ENCODE data around the gene MSMB. TPM values are rescaled to one million over a fixed set of nuclear protein-coding genes. Genes with fewer than 3 reads are reported as not detected.
A peak's percentile ranks its signal among the peaks of the same experiment; 100 is the strongest.
"Not testable (repeated sequence)": the region's sequence is repeated elsewhere in the genome, so short reads cannot be mapped to it uniquely, and the experiment has no call there.

MSMB gene
- total RNA-seq, 1 experiment from 2014 or later = not detected

DNA sequence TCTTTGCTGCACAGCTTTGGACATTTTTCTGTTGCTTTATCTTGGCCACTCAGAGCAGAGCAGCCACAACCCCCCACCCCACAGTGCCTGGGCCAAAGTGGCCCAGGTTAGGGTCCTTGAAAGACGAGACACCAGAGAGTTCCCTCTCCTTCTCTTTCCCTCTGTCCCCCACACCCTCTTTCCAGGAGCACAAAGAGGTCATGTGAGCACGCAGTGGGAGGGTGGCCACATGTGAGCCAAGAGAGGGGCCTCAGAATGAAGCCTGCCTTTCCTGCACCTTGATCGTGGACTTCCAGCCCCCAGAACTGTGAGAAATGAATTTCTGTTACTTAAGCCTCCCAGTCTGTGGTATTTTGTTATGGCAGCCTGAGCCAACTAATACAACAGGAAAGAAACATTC is 14.6 kb upstream of the MSMB start:
- H3K4me3 Mint-ChIP-seq = no peak overlapping the region
- no peak for DNase-seq (ENCODE audit: low spot score)
- CTCF ChIA-PET = no interaction called here
- peaks cover 14% of the 10 kb centered on the region for H3K9me3 Mint-ChIP-seq
- H3K27ac Mint-ChIP-seq = no peak overlapping the region
- TF ChIP-seq, protein P1, sequence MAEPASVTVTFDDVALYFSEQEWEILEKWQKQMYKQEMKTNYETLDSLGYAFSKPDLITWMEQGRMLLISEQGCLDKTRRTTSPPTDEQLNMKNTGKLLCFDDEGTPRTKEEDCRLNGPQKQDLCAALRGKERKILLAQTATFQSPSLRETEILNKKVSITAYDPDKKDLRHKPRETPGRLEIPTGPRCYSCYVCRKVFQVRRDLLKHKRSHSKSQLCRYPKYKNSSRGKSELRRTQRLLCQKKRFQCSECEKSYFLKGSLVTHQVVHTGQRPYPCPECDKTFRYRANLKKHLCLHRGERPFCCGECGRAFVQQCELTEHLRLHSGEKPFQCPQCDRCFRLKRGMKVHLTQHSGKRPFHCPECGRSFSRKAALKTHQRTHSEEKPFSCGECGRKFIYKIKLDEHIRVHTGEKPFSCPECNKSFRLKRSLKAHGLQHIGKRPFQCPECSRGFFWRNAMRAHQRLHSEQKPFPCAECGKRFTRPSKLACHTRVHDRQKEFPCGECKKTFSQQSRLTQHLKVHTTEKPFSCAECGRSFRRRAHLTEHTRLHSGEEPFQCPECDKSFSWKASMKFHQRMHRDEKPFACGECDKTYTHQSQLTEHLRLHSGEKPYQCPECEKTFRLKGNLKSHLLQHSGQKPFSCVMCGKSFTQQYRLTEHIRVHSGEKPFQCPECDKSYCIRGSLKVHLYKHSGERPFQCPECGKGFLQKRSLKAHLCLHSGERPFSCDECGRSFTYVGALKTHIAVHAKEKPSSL (CRISPR knock-in tag; conservative IDR thresholded peaks at IDR 0.05) = no peak
- TF ChIP-seq, protein P2, sequence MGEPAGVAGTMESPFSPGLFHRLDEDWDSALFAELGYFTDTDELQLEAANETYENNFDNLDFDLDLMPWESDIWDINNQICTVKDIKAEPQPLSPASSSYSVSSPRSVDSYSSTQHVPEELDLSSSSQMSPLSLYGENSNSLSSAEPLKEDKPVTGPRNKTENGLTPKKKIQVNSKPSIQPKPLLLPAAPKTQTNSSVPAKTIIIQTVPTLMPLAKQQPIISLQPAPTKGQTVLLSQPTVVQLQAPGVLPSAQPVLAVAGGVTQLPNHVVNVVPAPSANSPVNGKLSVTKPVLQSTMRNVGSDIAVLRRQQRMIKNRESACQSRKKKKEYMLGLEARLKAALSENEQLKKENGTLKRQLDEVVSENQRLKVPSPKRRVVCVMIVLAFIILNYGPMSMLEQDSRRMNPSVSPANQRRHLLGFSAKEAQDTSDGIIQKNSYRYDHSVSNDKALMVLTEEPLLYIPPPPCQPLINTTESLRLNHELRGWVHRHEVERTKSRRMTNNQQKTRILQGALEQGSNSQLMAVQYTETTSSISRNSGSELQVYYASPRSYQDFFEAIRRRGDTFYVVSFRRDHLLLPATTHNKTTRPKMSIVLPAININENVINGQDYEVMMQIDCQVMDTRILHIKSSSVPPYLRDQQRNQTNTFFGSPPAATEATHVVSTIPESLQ (CRISPR knock-in tag; IDR thresholded peaks at IDR 0.05) = no peak
- TF ChIP-seq, protein P3, sequence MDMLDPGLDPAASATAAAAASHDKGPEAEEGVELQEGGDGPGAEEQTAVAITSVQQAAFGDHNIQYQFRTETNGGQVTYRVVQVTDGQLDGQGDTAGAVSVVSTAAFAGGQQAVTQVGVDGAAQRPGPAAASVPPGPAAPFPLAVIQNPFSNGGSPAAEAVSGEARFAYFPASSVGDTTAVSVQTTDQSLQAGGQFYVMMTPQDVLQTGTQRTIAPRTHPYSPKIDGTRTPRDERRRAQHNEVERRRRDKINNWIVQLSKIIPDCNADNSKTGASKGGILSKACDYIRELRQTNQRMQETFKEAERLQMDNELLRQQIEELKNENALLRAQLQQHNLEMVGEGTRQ (CRISPR knock-in tag; IDR thresholded peaks at IDR 0.05) = 0 out of 2 replicates have a peak, but pooled peaks have one; percentile 52
- TF ChIP-seq, protein P4, sequence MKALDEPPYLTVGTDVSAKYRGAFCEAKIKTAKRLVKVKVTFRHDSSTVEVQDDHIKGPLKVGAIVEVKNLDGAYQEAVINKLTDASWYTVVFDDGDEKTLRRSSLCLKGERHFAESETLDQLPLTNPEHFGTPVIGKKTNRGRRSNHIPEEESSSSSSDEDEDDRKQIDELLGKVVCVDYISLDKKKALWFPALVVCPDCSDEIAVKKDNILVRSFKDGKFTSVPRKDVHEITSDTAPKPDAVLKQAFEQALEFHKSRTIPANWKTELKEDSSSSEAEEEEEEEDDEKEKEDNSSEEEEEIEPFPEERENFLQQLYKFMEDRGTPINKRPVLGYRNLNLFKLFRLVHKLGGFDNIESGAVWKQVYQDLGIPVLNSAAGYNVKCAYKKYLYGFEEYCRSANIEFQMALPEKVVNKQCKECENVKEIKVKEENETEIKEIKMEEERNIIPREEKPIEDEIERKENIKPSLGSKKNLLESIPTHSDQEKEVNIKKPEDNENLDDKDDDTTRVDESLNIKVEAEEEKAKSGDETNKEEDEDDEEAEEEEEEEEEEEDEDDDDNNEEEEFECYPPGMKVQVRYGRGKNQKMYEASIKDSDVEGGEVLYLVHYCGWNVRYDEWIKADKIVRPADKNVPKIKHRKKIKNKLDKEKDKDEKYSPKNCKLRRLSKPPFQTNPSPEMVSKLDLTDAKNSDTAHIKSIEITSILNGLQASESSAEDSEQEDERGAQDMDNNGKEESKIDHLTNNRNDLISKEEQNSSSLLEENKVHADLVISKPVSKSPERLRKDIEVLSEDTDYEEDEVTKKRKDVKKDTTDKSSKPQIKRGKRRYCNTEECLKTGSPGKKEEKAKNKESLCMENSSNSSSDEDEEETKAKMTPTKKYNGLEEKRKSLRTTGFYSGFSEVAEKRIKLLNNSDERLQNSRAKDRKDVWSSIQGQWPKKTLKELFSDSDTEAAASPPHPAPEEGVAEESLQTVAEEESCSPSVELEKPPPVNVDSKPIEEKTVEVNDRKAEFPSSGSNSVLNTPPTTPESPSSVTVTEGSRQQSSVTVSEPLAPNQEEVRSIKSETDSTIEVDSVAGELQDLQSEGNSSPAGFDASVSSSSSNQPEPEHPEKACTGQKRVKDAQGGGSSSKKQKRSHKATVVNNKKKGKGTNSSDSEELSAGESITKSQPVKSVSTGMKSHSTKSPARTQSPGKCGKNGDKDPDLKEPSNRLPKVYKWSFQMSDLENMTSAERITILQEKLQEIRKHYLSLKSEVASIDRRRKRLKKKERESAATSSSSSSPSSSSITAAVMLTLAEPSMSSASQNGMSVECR (CRISPR knock-in tag; IDR thresholded peaks at IDR 0.05; ENCODE audit: borderline replicate concordance) = no peak
- no peaks in the 10 kb centered on the region for H3K36me3 Mint-ChIP-seq
- H3K27me3 Mint-ChIP-seq (ENCODE audit: low read depth) = no peaks in the 10 kb centered on the region
- no peak for ATAC-seq
- POLR2A ChIA-PET = no interaction called here
- peaks cover 10% of the 10 kb centered on the region for H3K4me1 Mint-ChIP-seq

DNA sequence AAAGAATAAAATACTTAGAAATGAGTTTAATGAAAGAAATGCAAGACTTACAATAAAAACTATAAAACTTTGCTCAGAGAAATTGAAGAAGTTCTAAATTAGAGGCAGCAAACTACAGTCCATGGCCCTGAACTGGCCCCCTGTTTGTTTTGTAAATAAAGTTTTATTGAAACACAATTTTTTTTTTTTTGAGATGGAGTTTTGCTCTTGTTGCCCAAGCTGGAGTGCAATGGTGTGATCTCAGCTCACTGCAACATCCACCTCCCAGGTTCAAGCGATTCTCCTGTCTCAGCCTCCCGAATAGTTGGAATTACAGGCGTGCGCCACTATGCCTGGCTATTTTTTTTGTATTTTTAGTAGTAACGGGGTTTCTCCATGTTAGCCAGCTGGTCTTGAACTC is 11.9 kb upstream of the MSMB start:
- DNase-seq (ENCODE audit: low spot score); POLR2A ChIA-PET; H3K27me3 Mint-ChIP-seq (ENCODE audit: low read depth); H3K4me3 Mint-ChIP-seq; H3K27ac Mint-ChIP-seq; CTCF ChIA-PET; ATAC-seq; H3K36me3 Mint-ChIP-seq: not testable (repeated sequence)
- Mint-ChIP-seq H3K9me3 (peaks cover 10% of the 10 kb centered on the region), H3K4me1 (peaks cover 32% of the 10 kb centered on the region)

DNA sequence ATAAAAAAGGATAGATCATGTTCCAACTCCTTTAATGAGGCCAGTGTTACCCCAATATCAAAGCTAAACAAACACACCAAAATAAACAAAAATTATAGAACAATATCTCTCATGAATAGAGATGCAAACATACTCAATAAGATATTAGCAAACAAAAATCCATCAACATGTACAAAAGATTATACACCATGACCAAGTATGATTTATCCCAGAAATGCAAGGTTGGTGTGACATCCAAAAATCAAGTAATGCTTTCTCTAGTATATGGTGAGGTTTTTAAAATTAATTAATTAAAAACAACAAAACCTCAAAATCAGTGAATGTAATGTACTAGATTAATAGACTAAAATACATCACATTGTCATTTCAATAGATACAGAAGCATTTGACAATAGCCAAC is 11.0 kb upstream of the MSMB start:
- CTCF ChIA-PET = no interaction called here
- no peak for DNase-seq (ENCODE audit: low spot score)
- Mint-ChIP-seq H3K9me3 (peaks cover 10% of the 10 kb centered on the region), H3K4me1 (peaks cover 34% of the 10 kb centered on the region), H3K27me3 (ENCODE audit: low read depth) (no peaks in the 10 kb centered on the region; the same call in 1 of the 2 replicates), H3K36me3 (no peaks in the 10 kb centered on the region), H3K27ac (no peak overlapping the region), H3K4me3 (no peak overlapping the region)
- POLR2A ChIA-PET = no interaction called here
- TF ChIP-seq PRRX2 (CRISPR knock-in tag; IDR thresholded peaks at IDR 0.05) = no peak
- TF ChIP-seq, protein P1 (CRISPR knock-in tag; conservative IDR thresholded peaks at IDR 0.05) = no peak
- TF ChIP-seq, protein P5, sequence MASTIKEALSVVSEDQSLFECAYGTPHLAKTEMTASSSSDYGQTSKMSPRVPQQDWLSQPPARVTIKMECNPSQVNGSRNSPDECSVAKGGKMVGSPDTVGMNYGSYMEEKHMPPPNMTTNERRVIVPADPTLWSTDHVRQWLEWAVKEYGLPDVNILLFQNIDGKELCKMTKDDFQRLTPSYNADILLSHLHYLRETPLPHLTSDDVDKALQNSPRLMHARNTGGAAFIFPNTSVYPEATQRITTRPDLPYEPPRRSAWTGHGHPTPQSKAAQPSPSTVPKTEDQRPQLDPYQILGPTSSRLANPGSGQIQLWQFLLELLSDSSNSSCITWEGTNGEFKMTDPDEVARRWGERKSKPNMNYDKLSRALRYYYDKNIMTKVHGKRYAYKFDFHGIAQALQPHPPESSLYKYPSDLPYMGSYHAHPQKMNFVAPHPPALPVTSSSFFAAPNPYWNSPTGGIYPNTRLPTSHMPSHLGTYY (CRISPR knock-in tag; IDR thresholded peaks at IDR 0.05) = no peak
- no peak for TF ChIP-seq ZNF232 (CRISPR knock-in tag; IDR thresholded peaks at IDR 0.05)
- ATAC-seq = no peak
